Dermis microvascular lymphatic vessel endothelial cell (primary cell): ENCODE data around the gene CACNB4. TPM values are rescaled to one million over a fixed set of nuclear protein-coding genes. Genes with fewer than 3 reads are reported as not detected.
"Not testable (repeated sequence)": the region's sequence is repeated elsewhere in the genome, so short reads cannot be mapped to it uniquely, and the experiment has no call there.

Source experiments
- DNase-seq, 2 donors: peaks; one replicate each; pipeline versions ENCODE4 v3.0.0 to v3.0.0-alpha.2; 2010; ENCODE audit warnings: low read depth in 2 of 2
- total RNA-seq: library from RNA; depleted of rRNA; stranded (reverse); fragments of >200 nt; gene quantifications from 2 replicates; pipeline ENCODE4 v1.2.1, GENCODE V29; 2014

The CACNB4 gene
- total RNA-seq, 1 donor from 2014 or later = under 0.01 TPM

DNA sequence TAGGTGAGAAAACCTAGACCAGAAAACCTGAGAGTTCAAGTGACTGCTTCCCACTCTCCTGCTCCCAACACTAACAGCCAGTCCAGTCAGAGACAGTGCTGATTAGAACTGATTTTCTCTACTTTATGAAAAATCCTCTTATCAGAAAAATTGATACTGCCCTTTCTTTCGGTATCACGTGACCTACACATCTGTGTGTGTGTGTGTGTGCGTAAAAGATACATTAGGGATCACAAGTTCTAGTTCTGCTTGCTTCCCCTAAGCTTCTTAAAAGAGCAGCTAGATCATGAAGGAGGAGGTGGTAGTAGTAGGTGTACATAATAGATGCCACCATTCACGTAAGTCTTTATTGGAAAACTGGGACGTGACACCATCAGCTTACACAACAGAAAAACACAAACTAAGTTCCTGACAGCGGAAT lies 272.1 kb downstream of the CACNB4 start:
- DNase-seq = peak in 1 of 2 donors; percentile 46

DNA sequence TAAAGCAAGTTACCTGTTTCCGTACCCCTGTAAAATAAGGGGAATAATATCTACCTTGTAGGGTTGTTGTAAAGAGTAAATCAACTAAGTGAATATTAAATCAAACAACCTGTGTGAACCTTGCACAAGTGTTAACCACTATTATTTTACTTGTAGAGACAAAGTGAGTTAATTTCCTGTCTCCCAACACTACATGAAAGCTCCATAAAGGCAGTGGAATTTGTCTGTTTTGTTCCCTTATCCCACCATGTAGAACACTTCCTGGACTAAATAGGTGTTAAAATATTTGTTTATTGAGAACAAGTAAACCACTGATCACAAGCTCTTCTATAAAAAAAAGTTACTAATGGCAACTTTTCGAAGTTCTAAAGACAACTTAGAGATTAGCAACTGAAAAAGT lies 274.0 kb downstream of the CACNB4 start:
- peak in 1 of 2 donors; percentile 58 for DNase-seq

GRCh38 chr2:151823651-151824050 lies 275.2 kb downstream of the CACNB4 start:
- no peak for DNase-seq

DNA sequence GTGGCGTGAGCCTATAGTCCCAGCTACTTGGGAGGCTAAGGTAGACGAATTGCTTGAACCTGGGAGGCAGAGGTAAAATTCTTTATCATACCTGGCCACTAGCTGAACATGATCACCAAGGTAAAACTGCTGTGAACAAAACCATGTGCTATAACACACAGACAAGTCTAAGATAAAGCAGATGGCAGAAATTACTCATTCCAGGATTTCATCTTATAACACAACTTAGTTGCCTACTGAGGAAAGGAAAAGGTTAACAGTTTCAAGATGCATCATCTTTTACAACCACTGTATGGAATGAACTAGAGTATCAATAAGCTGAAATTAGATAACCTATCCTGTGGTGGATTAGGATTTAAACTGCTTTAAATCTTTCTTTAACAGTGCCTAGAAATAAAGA lies 278.9 kb downstream of the CACNB4 start:
- DNase-seq = no peak

GRCh38 chr2:151817929-151818328 lies 280.9 kb downstream of the CACNB4 start:
- peak in 1 of 2 donors; percentile 53 for DNase-seq

DNA sequence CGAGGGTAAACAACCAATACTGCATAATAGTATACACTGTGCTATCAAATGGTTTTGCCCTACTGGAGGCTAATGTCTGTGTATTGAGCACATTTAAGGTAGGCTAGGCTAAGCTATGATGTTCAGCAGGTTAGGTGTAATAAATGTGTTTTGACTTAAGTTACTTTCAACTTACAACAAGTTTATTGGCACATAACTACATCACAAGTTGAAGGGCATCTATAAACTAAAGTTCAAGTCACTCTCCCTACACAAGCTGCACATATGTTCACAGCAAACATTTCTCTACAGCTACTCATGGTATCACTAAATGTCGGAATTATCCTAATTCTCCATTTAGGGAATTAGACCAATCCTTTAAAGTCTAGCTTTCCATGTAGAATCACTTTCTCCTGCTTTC lies 282.0 kb downstream of the CACNB4 start:
- no peak for DNase-seq

GRCh38 chr2:151815821-151816489 lies 282.9 kb downstream of the CACNB4 start:
- DNase-seq = no peak

DNA sequence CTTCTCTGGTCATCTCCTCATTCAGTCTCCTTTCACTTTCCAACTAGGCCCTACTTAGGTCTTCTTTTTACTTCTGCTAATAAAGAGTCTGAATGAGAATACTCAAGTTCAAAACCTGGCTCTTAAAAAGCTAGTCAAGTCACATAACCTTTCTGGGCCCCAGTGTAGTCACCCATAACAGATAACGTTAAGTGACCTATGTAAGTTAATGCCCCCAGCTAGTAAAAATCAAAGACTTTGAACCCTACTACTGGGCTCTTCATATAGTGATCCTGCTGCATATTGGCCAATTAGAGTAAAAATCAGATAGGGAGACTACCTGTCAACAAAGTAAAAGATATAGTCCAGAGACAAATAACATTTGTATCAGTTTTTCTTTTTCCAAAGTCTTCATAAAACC lies 288.4 kb downstream of the CACNB4 start:
- DNase-seq = no peak

DNA sequence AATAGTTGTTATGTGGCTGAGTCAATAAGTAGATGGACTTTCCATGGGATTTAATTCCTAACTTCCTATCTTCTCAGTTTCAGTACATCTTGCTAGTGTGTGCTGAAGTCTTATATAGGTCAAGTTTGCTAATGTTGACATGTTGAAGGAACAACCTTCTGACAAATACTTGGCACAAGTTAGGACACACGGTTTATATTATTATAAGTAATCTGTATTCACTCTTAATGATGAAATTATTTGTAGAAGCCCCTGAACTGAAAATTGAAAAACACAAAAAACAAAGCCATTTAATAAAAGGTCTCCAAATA lies 289.8 kb downstream of the CACNB4 start:
- no peak for DNase-seq

DNA sequence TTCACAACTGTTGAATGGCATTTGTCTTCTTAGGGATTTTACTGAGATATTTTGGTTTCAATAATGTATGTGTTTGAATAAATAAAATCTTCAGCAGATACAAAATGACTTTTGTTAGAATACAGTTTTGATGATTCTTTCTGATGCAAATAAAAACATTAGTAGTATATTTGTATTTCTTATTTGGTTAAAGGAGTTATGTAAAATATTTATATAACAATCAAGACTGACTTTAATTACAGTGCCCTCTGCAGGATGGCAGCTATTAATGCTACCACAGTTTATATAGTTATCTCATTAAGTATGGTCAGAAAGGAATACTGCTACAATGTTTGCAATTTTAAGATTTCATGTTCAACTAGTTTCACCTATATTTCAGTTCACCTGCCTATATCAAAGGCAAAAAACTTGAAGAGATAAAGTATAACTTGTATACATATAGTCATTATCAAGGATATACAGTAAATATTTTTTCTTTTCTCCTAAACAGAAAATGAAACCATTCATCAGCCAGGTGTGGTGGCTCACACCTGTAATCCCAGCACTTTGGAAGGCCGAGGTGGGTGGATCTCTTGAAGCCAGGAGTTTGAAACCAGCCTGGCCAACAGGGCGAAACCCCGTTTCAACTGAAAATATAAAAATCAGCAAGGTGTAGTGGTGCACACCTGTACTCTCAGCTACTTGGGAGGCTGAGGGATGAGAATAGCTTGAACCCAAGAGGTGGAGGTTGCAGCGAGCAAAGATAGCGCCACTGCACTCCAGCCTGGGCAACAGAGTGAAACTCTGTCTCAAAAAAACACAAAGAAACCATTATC lies 290.4 kb downstream of the CACNB4 start:
- peak in 1 of 2 donors; percentile 33 for DNase-seq

DNA sequence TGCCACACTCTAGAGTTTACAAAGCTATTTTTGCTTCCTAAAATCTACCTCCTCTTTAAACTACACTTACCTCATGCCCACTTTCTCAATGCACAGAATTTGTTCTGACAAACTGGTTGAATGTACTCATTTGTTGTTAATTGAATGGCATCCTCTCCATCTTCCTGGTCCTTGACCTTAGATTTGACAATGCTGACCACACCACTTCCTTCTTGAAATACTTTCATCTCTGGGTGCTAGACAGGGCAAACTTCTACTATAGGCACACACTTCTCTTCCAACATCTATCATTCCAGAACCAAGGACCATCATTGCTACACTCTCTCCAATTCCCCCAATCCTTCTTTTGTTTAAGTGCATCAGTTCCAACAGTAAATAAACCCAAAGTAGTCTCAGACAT lies 292.9 kb downstream of the CACNB4 start:
- no peak for DNase-seq

DNA sequence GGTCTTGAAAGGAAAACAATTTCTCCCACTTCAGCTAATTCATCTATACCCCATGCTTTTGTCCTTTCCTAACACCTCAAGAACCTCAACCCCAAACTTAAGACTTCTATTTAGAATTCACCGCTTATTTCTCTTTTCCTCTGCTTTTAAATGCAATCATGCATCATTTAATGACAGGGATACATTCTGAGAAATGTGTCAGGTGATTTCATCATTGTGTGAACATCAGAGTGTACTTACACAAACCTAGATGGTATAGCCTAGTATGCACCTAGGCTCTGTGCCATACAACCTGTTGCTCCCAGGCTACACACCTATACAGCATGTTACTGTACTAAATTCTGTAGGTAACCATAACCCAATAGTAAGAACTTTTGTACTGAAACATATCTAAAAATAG lies 293.5 kb downstream of the CACNB4 start:
- no peak for DNase-seq

DNA sequence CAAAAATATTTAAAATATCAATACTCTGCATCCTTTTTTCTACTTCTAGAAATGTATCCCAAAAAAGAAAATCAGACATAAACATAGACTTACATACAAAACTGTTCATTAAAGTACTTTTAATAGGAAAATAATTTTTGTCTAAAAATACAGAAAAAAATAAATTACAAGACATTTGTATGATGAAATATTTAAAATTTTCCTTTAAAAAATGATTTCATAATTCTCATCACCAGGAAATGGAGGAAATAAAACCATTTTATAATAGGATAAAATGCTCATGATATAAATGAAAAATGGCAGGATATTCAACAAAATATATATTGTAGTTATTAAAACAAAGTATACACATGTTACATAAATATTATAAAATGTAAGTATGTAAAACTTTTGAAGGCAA lies 295.0 kb downstream of the CACNB4 start:
- DNase-seq = no peak

DNA sequence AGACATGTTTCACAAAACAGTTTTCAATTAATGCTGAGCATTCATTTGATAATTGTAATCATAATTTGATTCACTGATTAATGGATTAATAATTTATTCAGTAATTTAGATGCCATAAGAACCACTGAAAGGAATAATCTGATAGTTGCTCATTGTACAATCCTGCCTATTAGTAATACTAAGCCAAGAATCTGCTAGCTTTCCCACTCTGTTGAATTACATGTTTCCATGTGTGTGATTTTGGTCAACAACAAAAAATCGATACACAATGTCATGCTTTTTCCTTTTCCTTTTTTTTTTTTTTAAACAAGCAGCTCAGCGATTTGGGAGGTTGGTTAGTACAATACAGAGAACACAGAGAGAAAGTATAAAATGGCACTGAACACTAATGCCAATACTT lies 296.5 kb downstream of the CACNB4 start:
- no peak for DNase-seq

- no peak for DNase-seq
Measured at GRCh38 chr2:151799886-151800292, 299.0 kb downstream of the CACNB4 start.

DNA sequence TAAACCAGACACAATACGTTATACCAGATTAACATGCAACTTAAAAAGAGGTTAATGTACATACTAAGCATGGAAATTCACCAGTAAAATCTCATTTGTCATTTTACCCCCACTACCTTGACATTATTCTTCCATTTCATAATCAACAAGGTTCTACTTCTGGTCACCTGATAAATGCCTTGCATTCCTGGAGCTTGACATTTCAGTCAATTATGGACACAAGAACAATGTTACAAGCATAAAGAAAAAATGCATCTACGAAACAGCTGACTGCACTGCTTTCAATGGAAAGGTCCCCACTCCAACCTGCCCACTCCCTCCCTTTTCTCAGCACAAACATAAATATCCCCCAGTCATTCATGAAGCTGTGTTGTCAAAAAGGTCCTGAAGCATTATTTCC lies 302.1 kb downstream of the CACNB4 start:
- peak in 1 of 2 donors; percentile 18 for DNase-seq

GRCh38 chr2:151795646-151796240 lies 303.1 kb downstream of the CACNB4 start:
- no peak for DNase-seq

DNA sequence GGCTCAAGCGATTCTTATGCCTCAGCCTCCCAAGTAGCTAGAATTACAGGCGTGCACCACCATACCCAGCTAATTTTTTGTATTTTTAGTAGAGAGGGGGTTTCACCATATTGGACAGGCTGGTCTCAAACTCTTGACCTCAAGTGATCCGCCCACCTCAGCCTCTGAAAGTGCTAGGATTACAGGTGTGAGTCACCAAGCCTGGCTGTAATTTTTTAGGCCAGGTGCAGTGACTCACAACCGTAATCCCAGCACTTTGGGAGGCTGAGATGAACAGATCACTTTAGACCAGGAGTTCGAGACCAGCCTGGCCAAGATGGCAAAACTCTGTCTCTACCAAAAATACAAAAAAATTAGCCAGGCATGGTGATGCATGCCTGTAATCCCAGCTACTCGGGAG lies 304.4 kb downstream of the CACNB4 start:
- DNase-seq = not testable (repeated sequence)

DNA sequence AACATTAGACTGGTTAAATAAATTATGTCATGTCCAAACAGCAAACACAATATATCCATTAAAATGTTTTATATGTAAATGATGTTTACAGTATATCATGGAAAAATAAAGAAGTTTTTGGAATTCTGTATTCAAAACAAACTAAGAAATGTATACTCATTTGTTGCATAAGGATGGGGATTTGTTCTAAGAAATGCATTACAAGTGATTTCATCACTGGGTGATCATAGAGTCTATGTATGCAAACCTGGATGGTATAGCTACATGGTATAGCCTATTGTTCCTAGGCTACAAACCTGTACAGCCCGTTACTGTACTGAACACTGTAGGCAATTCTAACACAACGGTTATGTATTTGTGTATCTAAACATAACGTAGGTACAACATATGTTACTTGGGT lies 305.7 kb downstream of the CACNB4 start:
- no peak for DNase-seq

DNA sequence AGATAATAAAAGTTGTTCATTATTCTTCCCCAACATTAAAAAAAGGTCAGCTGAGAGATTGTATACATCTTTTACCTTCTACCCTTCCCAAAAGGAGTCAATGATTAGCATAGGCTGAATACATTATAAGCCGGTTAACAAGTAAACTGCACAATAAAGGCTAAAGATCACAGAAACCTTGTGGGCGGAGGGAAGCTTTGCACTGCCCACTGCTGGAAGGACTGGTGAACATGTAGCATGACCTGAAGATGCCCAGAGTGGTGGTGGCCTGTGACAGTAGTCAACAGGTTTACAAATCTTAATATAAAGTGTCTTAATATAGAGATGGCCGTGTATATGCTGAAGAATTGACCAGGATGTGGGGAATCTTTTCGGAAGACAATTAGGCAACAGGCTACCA lies 306.3 kb downstream of the CACNB4 start:
- no peak for DNase-seq

DNA sequence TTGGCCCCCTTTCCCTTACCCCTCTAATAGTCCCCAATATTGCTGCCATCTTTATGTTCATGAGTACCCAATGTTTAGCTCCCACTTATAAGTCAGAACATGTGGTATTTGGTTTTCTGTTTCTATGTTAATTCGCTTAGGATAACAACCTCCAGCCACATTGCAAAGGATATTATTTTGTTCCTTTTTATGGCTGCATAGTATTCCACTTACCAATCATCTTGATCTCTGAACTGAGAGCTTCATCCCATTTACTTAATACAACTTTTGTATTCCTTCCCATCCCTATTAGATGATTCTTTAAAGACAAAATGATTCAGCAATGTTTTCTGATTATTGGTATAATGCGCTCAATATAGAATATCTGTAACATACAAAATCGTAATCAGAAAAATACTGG lies 307.3 kb downstream of the CACNB4 start:
- DNase-seq = no peak

DNA sequence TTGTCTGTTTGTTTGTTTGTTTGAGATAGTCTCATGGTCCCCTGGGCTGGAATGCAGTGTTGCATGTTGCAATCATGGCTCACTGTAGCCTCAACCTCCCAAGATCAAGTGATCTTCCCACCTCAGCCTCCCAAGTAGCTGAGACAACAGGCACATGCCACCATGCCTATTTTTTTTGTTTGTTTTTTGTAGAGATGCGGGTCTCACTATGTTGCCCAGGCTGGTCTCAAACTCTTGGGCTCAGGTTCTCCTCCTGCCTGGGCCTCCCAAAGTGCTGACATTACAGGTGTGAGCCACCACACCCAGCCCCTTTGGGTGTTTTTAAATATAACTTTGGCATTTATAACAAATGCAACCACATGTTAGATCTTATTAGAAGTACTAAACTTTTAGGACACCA lies 308.2 kb downstream of the CACNB4 start:
- no peak for DNase-seq
